B cell (primary cell): ENCODE measurements around the gene PIF1. TPM values are rescaled to one million over a fixed set of nuclear protein-coding genes. Genes with fewer than 3 reads are reported as not detected.

Experiments used
- ATAC-seq: fragments of 200-7000 bp; cut with Tn5 transposase; one replicate; pipeline ENCODE4 v1.10.0; 2021; ENCODE audit warnings: low read depth, mild to moderate bottlenecking, moderate number of reproducible peaks, moderate library complexity
- CTCF ChIA-PET: fragments of 350-600 bp; sonication (Branson Sonifier 250); formaldehyde crosslinking; loops from one replicate; lab custom pipeline; 2021; ENCODE audit warnings: antibody characterized with exemption, inconsistent platforms; lab: Charles Lee
- POLR2A ChIA-PET: fragments of 350-600 bp; sonication (Branson Sonifier 250); formaldehyde crosslinking; loops from one replicate; lab custom pipeline; 2021; ENCODE audit warnings: antibody characterized with exemption; lab: Charles Lee
- DNase-seq: peaks from one replicate; pipeline ENCODE4 v3.0.0; 2013
- H2AFZ ChIP-seq: 2 replicates; pipeline ENCODE4 v1.6.1; 2012; ENCODE audit warnings: mild to moderate bottlenecking, low read depth, low read length; ENCODE audit not compliant: insufficient read depth, poor library complexity, severe bottlenecking
- H3K27ac ChIP-seq, 2 donors: 1 replicate in 1 of 2; 2 replicates in 1 of 2; pipeline ENCODE4 v1.5.1; 2012 to 2013; ENCODE audit warnings: low read length in 2 of 2, mild to moderate bottlenecking in 2 of 2, moderate library complexity in 1 of 2
- H3K27me3 ChIP-seq, 4 experiments: fragments of 200-600 bp in 1 of 4; sonication (generic) in 1 of 4; replicated peaks in 1 of 4; 1 replicate in 2 of 4; 2 replicates in 2 of 4; pipeline versions ENCODE4 v1.6.1 to v1.7.0; 2013 to 2016; ENCODE audit warnings: low read length in 3 of 4, mild to moderate bottlenecking in 2 of 4, mixed read lengths in 1 of 4, moderate library complexity in 1 of 4; ENCODE audit not compliant: insufficient read depth in 4 of 4, control insufficient read depth in 3 of 4; ENCODE audit errors: control extremely low read depth in 1 of 4
- H3K36me3 ChIP-seq, 2 experiments: replicated peaks in 1 of 2; 1 replicate in 1 of 2; 2 replicates in 1 of 2; pipeline versions ENCODE4 v1.6.1 to v1.7.1; 2013; ENCODE audit warnings: low read length in 1 of 2; ENCODE audit not compliant: insufficient read depth in 2 of 2, control insufficient read depth in 1 of 2; ENCODE audit errors: control extremely low read depth in 1 of 2, extremely low read depth in 1 of 2
- H3K4me1 ChIP-seq, 2 donors: fragments of 200-600 bp in 1 of 2; sonication (generic) in 1 of 2; 1 replicate in 1 of 2; 2 replicates in 1 of 2; pipeline versions ENCODE4 v1.5.1 to v1.6.1; 2013 to 2017; ENCODE audit warnings: low read length in 2 of 2; ENCODE audit not compliant: control insufficient read depth in 2 of 2, insufficient read depth in 2 of 2
- H3K4me2 ChIP-seq: replicated peaks from 2 replicates; pipeline ENCODE3; 2012; ENCODE audit warnings: mild to moderate bottlenecking, low read depth, low read length; ENCODE audit not compliant: poor library complexity, severe bottlenecking
- H3K4me3 ChIP-seq, 5 experiments: fragments of 200-600 bp in 1 of 5; sonication (generic) in 1 of 5; 1 replicate in 3 of 5; 2 replicates in 2 of 5; pipeline versions ENCODE4 v1.5.1 to v1.7.0; 2011 to 2016; ENCODE audit warnings: low read length in 4 of 5, mild to moderate bottlenecking in 4 of 5, low read depth in 2 of 5, control low read depth in 1 of 5, moderate library complexity in 1 of 5; ENCODE audit not compliant: insufficient read depth in 1 of 5; ENCODE audit errors: control extremely low read depth in 1 of 5, extremely low read depth in 1 of 5
- H3K79me2 ChIP-seq: fragments of 200-600 bp; sonication (generic); one replicate; pipeline ENCODE4 v1.6.0; 2016; ENCODE audit warnings: low read length; ENCODE audit not compliant: control insufficient read depth, insufficient read depth
- H3K9ac ChIP-seq: fragments of 200-600 bp; sonication (generic); 2 replicates; pipeline ENCODE4 v1.6.1; 2017; ENCODE audit warnings: mild to moderate bottlenecking, low read length, moderate library complexity
- H3K9me3 ChIP-seq, 3 donors: one replicate each; pipeline versions ENCODE4 v1.6.1 to v1.7.1; 2013; ENCODE audit warnings: low read length in 2 of 3; ENCODE audit not compliant: control insufficient read depth in 2 of 3, insufficient read depth in 1 of 3; ENCODE audit errors: control extremely low read depth in 1 of 3
- H4K20me1 ChIP-seq: 2 replicates; pipeline ENCODE4 v1.6.0; 2012; ENCODE audit warnings: mild to moderate bottlenecking, low read length; ENCODE audit not compliant: insufficient read depth, control insufficient read depth, poor library complexity, severe bottlenecking
- H3K27ac Mint-ChIP-seq: one replicate; pipeline ENCODE4 v1.8.0; 2021; ENCODE audit warnings: mixed read lengths
- H3K27me3 Mint-ChIP-seq: one replicate; pipeline ENCODE4 v1.8.0; 2021; ENCODE audit warnings: mixed read lengths
- H3K4me1 Mint-ChIP-seq: one replicate; pipeline ENCODE4 v1.8.0; 2021; ENCODE audit warnings: mixed read lengths
- H3K4me3 Mint-ChIP-seq: one replicate; pipeline ENCODE4 v1.8.0; 2021; ENCODE audit warnings: mixed read lengths
- H3K9me3 Mint-ChIP-seq: one replicate; pipeline ENCODE4 v1.8.0; 2022; ENCODE audit warnings: mixed read lengths; ENCODE audit not compliant: insufficient read depth
- CTCF ChIP-seq: fragments of 200-600 bp; IDR thresholded peaks from one replicate; pipeline ENCODE4 v1.8.0; 2022; ENCODE audit warnings: antibody characterized with exemption, mild to moderate bottlenecking
- EZH2 ChIP-seq: IDR thresholded peaks from 2 replicates; pipeline ENCODE4 v1.6.1; 2012; ENCODE audit warnings: borderline replicate concordance, low read depth, mild to moderate bottlenecking, moderate library complexity, low read length; ENCODE audit not compliant: insufficient read depth, poor library complexity, severe bottlenecking
- WGBS: methylation state at CpG from one replicate; pipeline ENCODE4 v1.1.5; 2013; ENCODE audit warnings: missing lambda C conversion rate; ENCODE audit not compliant: insufficient coverage; 5-methylcytosine and 5-hydroxymethylcytosine counted together
- intact Hi-C: fragments of 100-400 bp; cut with micrococcal nuclease; formaldehyde crosslinking; loops from one replicate; pipeline ENCODE4 v1.10.0; 2022
- polyA plus RNA-seq: library from polyadenylated mRNA; depleted of rRNA; stranded (reverse); fragments of >200 nt; gene quantifications from 2 replicates; pipeline ENCODE4 v1.2.3, GENCODE V29; 2012
- total RNA-seq, 2 donors: library from RNA; stranded (reverse); fragments of 120-200 nt in 1 of 2; gene quantifications; 1 replicate in 1 of 2; 2 replicates in 1 of 2; pipeline versions ENCODE4 v1.2.3 to v1.2.4, GENCODE V29; 2013 to 2022

The PIF1 gene
- total and polyA plus RNA-seq, 2 donors (not counting 1 experiment from before 2014, with no cell fraction given), result 2.0 to 6.2 TPM

GRCh38 chr15:64772964-64773363, 52.5 kb downstream of the PIF1 start:
- POLR2A ChIA-PET, result no interaction called here
- 96% methylated on average over 6 of the region's 6 CpGs for WGBS

GRCh38 chr15:64772488-64772887, 53.0 kb downstream of the PIF1 start:
- H3K27ac Mint-ChIP-seq, result no peak overlapping the region
- Histone ChIP-seq H4K20me1 (no peaks in the 10 kb centered on the region), H3K9me3 (peaks cover 0 to 3% (median 0%) of the 10 kb centered on the region in 3 donors), H3K4me3 (no peak overlapping the region), H3K79me2 (no peaks in the 10 kb centered on the region), H3K27me3 (peaks cover 0 to 35% (median 19%) of the 10 kb centered on the region in 4 experiments), H3K4me2 (no peak overlapping the region), H3K36me3 (no peaks in the 10 kb centered on the region), H3K4me1 (peaks cover 21 to 24% of the 10 kb centered on the region in 2 donors), H3K27ac (no peak overlapping the region), H3K9ac (no peak overlapping the region), H2AFZ (no peak overlapping the region)
- TF ChIP-seq CTCF (no peak), EZH2 (no peak)
- H3K27me3 Mint-ChIP-seq, result peaks cover 24% of the 10 kb centered on the region
- H3K4me3 Mint-ChIP-seq, result no peak overlapping the region
- intact Hi-C loops, result no loop called here
- H3K9me3 Mint-ChIP-seq, result no peaks in the 10 kb centered on the region
- ChIA-PET POLR2A (no interaction called here), CTCF (no interaction called here)
- DNase-seq, result no peak
- ATAC-seq, result no peak
- peaks cover 20% of the 10 kb centered on the region for H3K4me1 Mint-ChIP-seq
- WGBS, result 68% methylated on average over 2 of the region's 3 CpGs

More at GRCh38 chr15:64772964-64773363, 52.5 kb downstream of the PIF1 start:
- Histone ChIP-seq H3K4me3 (no peak overlapping the region), H3K27ac (no peak overlapping the region), H3K27me3 (peaks cover 0 to 35% (median 19%) of the 10 kb centered on the region in 4 experiments), H3K4me1 (peaks cover 17 to 19% of the 10 kb centered on the region in 2 donors), H3K36me3 (no peaks in the 10 kb centered on the region), H3K9ac (no peak overlapping the region), H3K4me2 (no peak overlapping the region), H3K9me3 (peaks cover 0 to 3% (median 0%) of the 10 kb centered on the region in 3 donors), H2AFZ (no peak overlapping the region), H4K20me1 (no peaks in the 10 kb centered on the region), H3K79me2 (no peaks in the 10 kb centered on the region)
- Mint-ChIP-seq H3K9me3 (no peaks in the 10 kb centered on the region), H3K4me3 (no peak overlapping the region), H3K4me1 (peaks cover 15% of the 10 kb centered on the region), H3K27ac (no peak overlapping the region), H3K27me3 (peaks cover 25% of the 10 kb centered on the region)
- ATAC-seq, result no peak
- no peak for DNase-seq
- TF ChIP-seq EZH2 (no peak), CTCF (no peak)
- CTCF ChIA-PET, result no interaction called here
- intact Hi-C loops, result no loop called here
